Stomach smooth muscle (tissue), 2 donors: ENCODE data around the gene SLC22A23.

Experiments
- H3K27ac ChIP-seq: one replicate; pipeline ENCODE4 v1.7.0; 2013; ENCODE audit warnings: mild to moderate bottlenecking, low read length, inconsistent platforms
- H3K27me3 ChIP-seq, 2 donors: one replicate each; pipeline ENCODE4 v1.7.0; 2013; ENCODE audit warnings: low read length in 2 of 2; ENCODE audit not compliant: insufficient read depth in 2 of 2, control insufficient read depth in 1 of 2
- H3K36me3 ChIP-seq, 2 donors: one replicate each; pipeline ENCODE4 v1.7.0; 2013; ENCODE audit warnings: low read length in 2 of 2; ENCODE audit not compliant: control insufficient read depth in 2 of 2, insufficient read depth in 2 of 2
- H3K4me1 ChIP-seq: one replicate; pipeline ENCODE4 v1.7.0; 2013; ENCODE audit warnings: low read length; ENCODE audit not compliant: control insufficient read depth, insufficient read depth
- H3K4me3 ChIP-seq, 2 donors: one replicate each; pipeline ENCODE4 v1.7.0; 2013; ENCODE audit warnings: low read length in 2 of 2
- H3K9ac ChIP-seq, 2 donors: one replicate each; pipeline ENCODE4 v1.7.0; 2013; ENCODE audit warnings: low read length in 2 of 2, mild to moderate bottlenecking in 1 of 2
- H3K9me3 ChIP-seq, 2 donors: one replicate each; pipeline ENCODE4 v1.7.0; 2013; ENCODE audit warnings: low read length in 2 of 2; ENCODE audit not compliant: control insufficient read depth in 2 of 2
- donor health status: healthy.
- donor health status: Pancreatic carcinoma.

Gene SLC22A23

GRCh38 chr6:3347826-3348225, 109.0 kb downstream of the SLC22A23 start:
- Histone ChIP-seq H3K36me3 (no peaks in the 10 kb centered on the region), H3K9ac (no peak overlapping the region), H3K4me1 (peaks cover 14% of the 10 kb centered on the region), H3K4me3 (no peak overlapping the region), H3K27ac (no peak overlapping the region), H3K27me3 (no peaks in the 10 kb centered on the region), H3K9me3 (no peaks in the 10 kb centered on the region)

GRCh38 chr6:3347247-3347646, 109.6 kb downstream of the SLC22A23 start:
- no peaks in the 10 kb centered on the region for H3K27me3 ChIP-seq
- peaks cover 14% of the 10 kb centered on the region for H3K4me1 ChIP-seq
- H3K27ac ChIP-seq: no peak overlapping the region
- H3K4me3 ChIP-seq: no peak overlapping the region
- no peaks in the 10 kb centered on the region for H3K9me3 ChIP-seq
- H3K36me3 ChIP-seq: no peaks in the 10 kb centered on the region
- H3K9ac ChIP-seq: no peak overlapping the region

DNA sequence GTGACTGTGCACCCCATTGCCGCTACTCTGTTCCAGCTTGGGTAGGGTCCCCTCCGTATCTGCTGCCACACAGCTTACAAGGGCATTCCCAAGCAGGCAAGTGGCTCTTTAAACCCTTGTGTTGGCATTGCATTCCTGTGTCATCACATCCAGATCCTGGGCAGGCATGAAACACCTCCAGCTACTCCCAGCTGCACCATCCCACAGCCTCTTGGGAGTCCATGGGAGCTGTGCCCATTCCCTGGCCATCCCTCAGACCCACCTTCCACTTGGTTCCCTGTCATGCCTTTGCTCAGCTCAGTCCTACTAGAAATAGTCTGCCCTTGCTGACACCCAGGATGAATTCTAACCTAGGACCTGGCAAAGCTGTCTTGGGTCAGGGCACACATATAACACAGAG, 110.4 kb downstream of the SLC22A23 start:
- Histone ChIP-seq H3K4me3 (no peak overlapping the region), H3K4me1 (peaks cover 14% of the 10 kb centered on the region), H3K27ac (no peak overlapping the region), H3K36me3 (no peaks in the 10 kb centered on the region), H3K9ac (no peak overlapping the region), H3K27me3 (no peaks in the 10 kb centered on the region), H3K9me3 (no peaks in the 10 kb centered on the region)

DNA sequence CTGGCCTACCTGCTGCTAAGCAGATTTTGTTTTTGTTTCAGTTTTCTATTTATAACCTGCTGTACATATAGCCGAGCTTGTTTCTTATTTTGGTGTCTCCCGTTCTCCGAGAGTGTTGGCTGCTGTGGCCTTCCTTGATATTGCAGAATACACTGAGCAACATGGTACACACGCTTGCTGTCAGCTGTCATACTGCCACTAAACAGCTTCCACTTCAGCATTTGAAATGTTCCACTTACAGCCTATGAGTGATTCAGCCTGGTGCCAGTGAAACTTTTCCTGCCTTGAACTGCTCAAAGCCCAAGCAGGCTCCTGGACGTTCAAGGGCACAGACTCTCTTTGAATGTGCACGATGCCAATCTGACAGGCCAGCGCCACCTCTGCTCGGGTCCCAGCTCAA, 111.0 kb downstream of the SLC22A23 start:
- Histone ChIP-seq H3K9ac (no peak overlapping the region), H3K27ac (peak overlapping the region; percentile 55), H3K4me3 (peak overlapping the region in 1 of 2 donors; percentile 40), H3K27me3 (no peaks in the 10 kb centered on the region), H3K9me3 (no peaks in the 10 kb centered on the region), H3K36me3 (no peaks in the 10 kb centered on the region), H3K4me1 (peaks cover 14% of the 10 kb centered on the region)

GRCh38 chr6:3343089-3343883, 113.6 kb downstream of the SLC22A23 start:
- H3K9me3 ChIP-seq: no peaks in the 10 kb centered on the region
- no peaks in the 10 kb centered on the region for H3K36me3 ChIP-seq
- no peak overlapping the region for H3K9ac ChIP-seq
- no peak overlapping the region for H3K4me3 ChIP-seq
- H3K27me3 ChIP-seq: no peaks in the 10 kb centered on the region
- H3K4me1 ChIP-seq: peaks cover 14% of the 10 kb centered on the region
- H3K27ac ChIP-seq: no peak overlapping the region

- Histone ChIP-seq H3K27me3 (no peaks in the 10 kb centered on the region), H3K27ac (peak overlapping the region; percentile 18), H3K9me3 (no peaks in the 10 kb centered on the region), H3K9ac (no peak overlapping the region), H3K4me1 (peaks cover 10% of the 10 kb centered on the region), H3K4me3 (no peak overlapping the region), H3K36me3 (no peaks in the 10 kb centered on the region)
These were observed 115.4 kb downstream of the SLC22A23 start for GRCh38 chr6:3341467-3341866.

DNA sequence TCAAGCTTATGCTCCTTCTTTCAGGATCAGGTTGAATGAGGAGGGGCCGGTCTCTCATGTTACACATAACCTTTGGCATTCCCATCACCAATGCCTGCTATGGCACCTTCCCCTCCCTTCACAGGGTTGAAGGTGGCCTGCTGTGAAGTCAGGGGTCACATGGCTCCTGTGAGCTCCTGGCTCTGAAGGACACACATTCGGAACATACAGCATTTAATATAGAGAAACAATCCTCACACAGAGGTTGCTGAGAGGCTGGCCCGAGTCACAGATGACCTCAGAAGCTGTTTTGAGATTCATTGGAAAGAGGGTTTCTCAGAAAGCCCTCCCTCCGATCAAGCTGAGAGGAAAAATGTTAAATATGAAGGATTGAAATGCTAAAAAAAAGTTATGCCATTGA, 116.0 kb downstream of the SLC22A23 start:
- Histone ChIP-seq H3K4me3 (no peak overlapping the region), H3K27ac (no peak overlapping the region), H3K9me3 (no peaks in the 10 kb centered on the region), H3K9ac (no peak overlapping the region), H3K27me3 (no peaks in the 10 kb centered on the region), H3K36me3 (no peaks in the 10 kb centered on the region), H3K4me1 (peaks cover 5% of the 10 kb centered on the region)

DNA sequence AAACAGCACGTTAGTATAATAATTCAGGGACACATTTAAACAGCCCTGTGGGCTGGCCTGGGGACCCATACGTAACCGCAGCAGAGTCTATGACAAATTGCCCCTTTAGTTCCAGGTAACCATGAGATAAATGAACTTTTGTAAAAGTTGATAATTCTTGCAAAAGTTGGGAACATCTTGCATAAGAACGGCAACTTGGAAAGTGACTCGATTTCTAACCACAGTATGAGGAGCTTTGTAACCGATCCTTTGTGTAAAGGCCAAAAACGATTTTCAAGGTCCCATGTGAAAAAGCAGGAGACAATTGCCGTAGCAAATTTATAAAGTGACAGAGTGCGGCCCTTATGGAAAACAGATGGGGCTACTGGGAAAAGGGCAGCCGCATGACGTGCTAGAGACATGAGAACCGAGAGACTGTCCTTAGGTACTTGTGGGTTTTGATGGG, 116.5 kb downstream of the SLC22A23 start:
- Histone ChIP-seq H3K27ac (no peak overlapping the region), H3K36me3 (no peaks in the 10 kb centered on the region), H3K4me3 (no peak overlapping the region), H3K27me3 (no peaks in the 10 kb centered on the region), H3K9me3 (no peaks in the 10 kb centered on the region), H3K9ac (no peak overlapping the region), H3K4me1 (no peaks in the 10 kb centered on the region)

DNA sequence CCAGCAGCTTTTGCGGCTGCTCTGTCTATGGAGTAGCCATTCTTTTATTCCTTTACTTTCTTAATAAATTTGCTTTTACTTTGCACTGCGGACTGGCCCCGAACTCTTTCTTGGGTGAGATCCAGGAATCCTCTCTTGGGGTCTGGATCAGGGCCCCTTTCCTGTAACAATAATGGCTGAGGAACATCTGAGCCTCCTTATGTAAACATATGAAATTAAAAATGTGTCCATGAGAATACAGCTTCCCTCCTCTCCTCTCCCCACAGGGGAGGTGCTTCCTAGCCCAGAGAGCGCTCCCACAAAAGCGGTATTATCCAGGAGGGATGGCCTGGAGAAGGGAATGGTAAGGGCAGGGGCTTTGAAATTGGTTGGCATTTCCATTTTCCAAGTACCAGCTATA, 117.0 kb downstream of the SLC22A23 start:
- Histone ChIP-seq H3K4me3 (no peak overlapping the region), H3K4me1 (peaks cover 5% of the 10 kb centered on the region), H3K9me3 (no peaks in the 10 kb centered on the region), H3K27me3 (no peaks in the 10 kb centered on the region), H3K36me3 (no peaks in the 10 kb centered on the region), H3K27ac (no peak overlapping the region), H3K9ac (no peak overlapping the region)

DNA sequence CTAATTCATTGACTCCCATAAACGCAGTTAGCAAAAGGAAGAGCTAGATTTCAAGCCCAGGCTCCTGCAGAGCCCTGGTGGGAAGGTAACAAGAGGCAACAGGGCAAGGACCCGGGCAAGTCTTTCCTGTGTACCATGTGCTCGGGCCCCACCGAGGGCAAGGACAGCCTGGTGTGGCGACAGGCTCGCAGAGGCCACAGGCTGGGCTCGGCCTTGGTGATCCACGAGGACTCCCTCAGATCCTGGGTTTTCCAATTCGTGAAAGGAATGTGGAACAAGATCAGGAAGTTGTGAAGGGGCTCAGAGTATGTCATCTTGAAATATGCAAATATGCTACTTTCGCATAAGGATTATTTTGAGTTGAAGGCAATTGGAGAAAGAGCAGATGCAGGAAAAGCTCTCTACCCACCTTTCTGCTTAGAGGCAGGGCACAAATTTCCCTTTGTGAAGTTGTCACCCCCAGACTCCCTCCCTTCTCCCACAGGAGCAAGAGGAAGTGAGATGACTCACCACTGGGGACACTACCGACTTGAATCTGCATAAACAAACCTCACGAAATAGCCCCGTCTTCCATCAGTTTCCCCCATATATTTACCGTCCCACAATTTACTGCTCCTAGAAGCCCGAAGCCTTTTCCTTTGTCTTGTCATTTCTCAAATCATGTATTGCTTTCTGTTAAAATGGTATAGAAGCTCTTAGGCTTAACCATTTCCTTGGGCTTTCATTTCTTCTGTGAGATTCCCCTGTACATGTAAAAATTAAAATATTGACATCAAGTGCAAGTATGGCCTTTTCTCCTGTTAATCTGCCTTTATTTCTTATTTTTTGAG, 119.1 kb downstream of the SLC22A23 start:
- Histone ChIP-seq H3K27ac (no peak overlapping the region), H3K4me3 (no peak overlapping the region), H3K27me3 (no peaks in the 10 kb centered on the region), H3K9me3 (no peaks in the 10 kb centered on the region), H3K9ac (no peak overlapping the region), H3K4me1 (peaks cover 9% of the 10 kb centered on the region), H3K36me3 (no peaks in the 10 kb centered on the region)
